GM12878 (cell line): ENCODE measurements around the gene CELF2. TPM values are rescaled to one million over a fixed set of nuclear protein-coding genes. Genes with fewer than 3 reads are reported as not detected.

ENCODE experiments used
- BACH1 ChIP-seq: fragments of 450-650 bp; IDR thresholded peaks from 2 replicates; pipeline ENCODE4 v1.6.1; 2017; ENCODE audit warnings: mild to moderate bottlenecking, borderline replicate concordance
- CREB1 ChIP-seq: IDR thresholded peaks from 2 replicates; pipeline ENCODE4 v1.6.1; 2012; ENCODE audit warnings: low read depth, mild to moderate bottlenecking, inconsistent platforms
- E4F1 ChIP-seq: fragments of 450-650 bp; IDR thresholded peaks from 2 replicates; pipeline ENCODE4 v1.6.1; 2018; ENCODE audit warnings: borderline replicate concordance, mild to moderate bottlenecking; ENCODE audit not compliant: partially characterized antibody
- HDGF ChIP-seq: fragments of 450-650 bp; IDR thresholded peaks from 2 replicates; pipeline ENCODE4 v1.6.1; 2016; ENCODE audit warnings: antibody characterized with exemption
- IRF5 ChIP-seq: fragments of 450-650 bp; IDR thresholded peaks from 2 replicates; pipeline ENCODE4 v1.6.1; 2017; ENCODE audit warnings: borderline replicate concordance
- JUNB ChIP-seq: IDR thresholded peaks from 2 replicates; pipeline ENCODE4 v1.6.1; 2016; ENCODE audit warnings: antibody characterized with exemption, mild to moderate bottlenecking
- NBN ChIP-seq: fragments of 450-650 bp; IDR thresholded peaks from 2 replicates; pipeline ENCODE4 v1.6.1; 2016
- RELA ChIP-seq: fragments of 450-650 bp; IDR thresholded peaks from 2 replicates; pipeline ENCODE4 v1.8.0; 2014; ENCODE audit warnings: borderline replicate concordance; ENCODE audit not compliant: partially characterized antibody
- RUNX3 ChIP-seq: IDR thresholded peaks from 2 replicates; pipeline ENCODE4 v1.6.1; 2012; ENCODE audit warnings: low read length, inconsistent platforms
- SMAD1 ChIP-seq: fragments of 450-650 bp; IDR thresholded peaks from 2 replicates; pipeline ENCODE4 v1.6.1; 2018; ENCODE audit warnings: mild to moderate bottlenecking, low read depth; ENCODE audit not compliant: partially characterized antibody
- SREBF2 ChIP-seq: IDR thresholded peaks from 2 replicates; pipeline ENCODE4 v1.6.1; 2012; ENCODE audit warnings: mild to moderate bottlenecking, low read length
- STAT3 ChIP-seq: IDR thresholded peaks from 2 replicates; pipeline ENCODE4 v1.6.1; 2011; ENCODE audit warnings: low read depth, low read length, improper control_type of control experiment
- TAF1 ChIP-seq: IDR thresholded peaks from 2 replicates; pipeline ENCODE4 v1.6.1; 2011; ENCODE audit warnings: mild to moderate bottlenecking, low read depth, low read length, borderline replicate concordance
- TBL1XR1 ChIP-seq: IDR thresholded peaks from 2 replicates; pipeline ENCODE4 v1.6.1; 2012; ENCODE audit warnings: low read depth, low read length, improper control_type of control experiment
- TCF3 ChIP-seq: IDR thresholded peaks from 2 replicates; pipeline ENCODE4 v1.6.1; 2012; ENCODE audit warnings: low read depth, mild to moderate bottlenecking, low read length, borderline replicate concordance; ENCODE audit not compliant: insufficient read depth
- TCF7 ChIP-seq: IDR thresholded peaks from 2 replicates; pipeline ENCODE4 v1.6.1; 2014; ENCODE audit warnings: antibody characterized with exemption, borderline replicate concordance
- USF1 ChIP-seq: IDR thresholded peaks from 2 replicates; pipeline ENCODE4 v1.6.1; 2011; ENCODE audit warnings: borderline replicate concordance, low read depth, mild to moderate bottlenecking, moderate library complexity, mixed read lengths, low read length; ENCODE audit not compliant: insufficient read depth; ENCODE audit errors: extremely low read length
- YY1 ChIP-seq: IDR thresholded peaks from 2 replicates; pipeline ENCODE4 v1.6.1; 2011; ENCODE audit warnings: low read depth, mild to moderate bottlenecking, low read length
- ZNF274 ChIP-seq: IDR thresholded peaks from one replicate; pipeline ENCODE4 v1.8.0; 2011; ENCODE audit not compliant: insufficient read length, insufficient read depth
- polyA plus RNA-seq, 11 experiments: library from polyadenylated mRNA; depleted of rRNA in 4 of 11; unstranded in 6 of 11; stranded (reverse) in 5 of 11; fragments of >200 nt; fragmentation: Nextera tagmentation in 4 of 11; fragmentation: Illumina TruSeq in 1 of 11; extraction: Ambion mirVana in 4 of 11; extraction: Trizol in 1 of 11; gene quantifications; 1 replicate in 1 of 11; 2 replicates in 10 of 11; pipeline versions ENCODE4 v1.2.1 to v1.2.3, GENCODE V29; 2011 to 2016; ENCODE audit warnings: inconsistent platforms in 2 of 11, missing spikeins in 2 of 11, low read depth in 1 of 11
- total RNA-seq, 4 experiments: library from RNA; depleted of rRNA in 3 of 4; stranded (reverse); fragments of >200 nt in 3 of 4; fragmentation: Illumina TruSeq in 1 of 4; extraction: Trizol in 1 of 4; gene quantifications; 2 replicates each; pipeline versions ENCODE4 v1.2.1 to v1.2.3, GENCODE V29; 2013 to 2021
- TF ChIP-seq, protein P1 (sequence below): fragments of 450-650 bp; IDR thresholded peaks from 2 replicates; pipeline ENCODE4 v1.6.1; 2017; ENCODE audit warnings: mild to moderate bottlenecking, moderate library complexity
- TF ChIP-seq, protein P2 (sequence below): fragments of 450-650 bp; IDR thresholded peaks from 2 replicates; pipeline ENCODE4 v1.6.1; 2017; ENCODE audit warnings: mild to moderate bottlenecking, low read depth, inconsistent platforms; ENCODE audit not compliant: poor library complexity, severe bottlenecking

CELF2 gene
- total and polyA plus RNA-seq, 10 of the 15 experiments (the other 5 are each of a cell fraction or from before 2014, with no cell fraction given) = 20.8 to 129 (median 86.3) TPM

DNA sequence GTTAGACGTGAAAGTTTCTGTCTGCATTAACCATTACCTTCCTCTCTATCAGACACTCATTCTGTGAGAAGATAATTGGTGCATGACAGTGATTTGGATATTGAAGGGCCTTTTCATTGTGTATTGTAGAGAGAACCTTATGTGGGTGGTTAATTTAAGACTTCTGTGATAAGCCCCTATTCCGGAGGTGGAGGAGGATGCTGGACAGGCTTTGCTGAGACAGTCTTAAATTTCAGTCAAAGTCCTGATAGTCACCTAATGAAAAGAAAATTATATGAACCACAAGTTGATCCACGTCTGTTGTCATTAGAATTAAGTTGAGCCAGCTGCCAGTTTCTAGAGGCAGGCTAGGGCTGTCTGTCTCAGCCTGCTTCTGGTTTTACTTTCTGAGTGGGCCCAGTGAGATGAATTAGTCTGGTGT lies 62.9 kb downstream of the CELF2 start (continued):
- no peak for TF ChIP-seq HDGF
- TF ChIP-seq, protein P1, sequence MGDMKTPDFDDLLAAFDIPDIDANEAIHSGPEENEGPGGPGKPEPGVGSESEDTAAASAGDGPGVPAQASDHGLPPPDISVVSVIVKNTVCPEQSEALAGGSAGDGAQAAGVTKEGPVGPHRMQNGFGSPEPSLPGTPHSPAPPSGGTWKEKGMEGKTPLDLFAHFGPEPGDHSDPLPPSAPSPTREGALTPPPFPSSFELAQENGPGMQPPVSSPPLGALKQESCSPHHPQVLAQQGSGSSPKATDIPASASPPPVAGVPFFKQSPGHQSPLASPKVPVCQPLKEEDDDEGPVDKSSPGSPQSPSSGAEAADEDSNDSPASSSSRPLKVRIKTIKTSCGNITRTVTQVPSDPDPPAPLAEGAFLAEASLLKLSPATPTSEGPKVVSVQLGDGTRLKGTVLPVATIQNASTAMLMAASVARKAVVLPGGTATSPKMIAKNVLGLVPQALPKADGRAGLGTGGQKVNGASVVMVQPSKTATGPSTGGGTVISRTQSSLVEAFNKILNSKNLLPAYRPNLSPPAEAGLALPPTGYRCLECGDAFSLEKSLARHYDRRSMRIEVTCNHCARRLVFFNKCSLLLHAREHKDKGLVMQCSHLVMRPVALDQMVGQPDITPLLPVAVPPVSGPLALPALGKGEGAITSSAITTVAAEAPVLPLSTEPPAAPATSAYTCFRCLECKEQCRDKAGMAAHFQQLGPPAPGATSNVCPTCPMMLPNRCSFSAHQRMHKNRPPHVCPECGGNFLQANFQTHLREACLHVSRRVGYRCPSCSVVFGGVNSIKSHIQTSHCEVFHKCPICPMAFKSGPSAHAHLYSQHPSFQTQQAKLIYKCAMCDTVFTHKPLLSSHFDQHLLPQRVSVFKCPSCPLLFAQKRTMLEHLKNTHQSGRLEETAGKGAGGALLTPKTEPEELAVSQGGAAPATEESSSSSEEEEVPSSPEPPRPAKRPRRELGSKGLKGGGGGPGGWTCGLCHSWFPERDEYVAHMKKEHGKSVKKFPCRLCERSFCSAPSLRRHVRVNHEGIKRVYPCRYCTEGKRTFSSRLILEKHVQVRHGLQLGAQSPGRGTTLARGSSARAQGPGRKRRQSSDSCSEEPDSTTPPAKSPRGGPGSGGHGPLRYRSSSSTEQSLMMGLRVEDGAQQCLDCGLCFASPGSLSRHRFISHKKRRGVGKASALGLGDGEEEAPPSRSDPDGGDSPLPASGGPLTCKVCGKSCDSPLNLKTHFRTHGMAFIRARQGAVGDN = no peak
- no peak for TF ChIP-seq USF1
- no peak for TF ChIP-seq RELA
- TF ChIP-seq TCF3 = peak; percentile 80; the same call in 1 of the 2 replicates
- no peak for TF ChIP-seq TCF7
- no peak for TF ChIP-seq YY1
- no peak for TF ChIP-seq SMAD1
- TF ChIP-seq, protein P2, sequence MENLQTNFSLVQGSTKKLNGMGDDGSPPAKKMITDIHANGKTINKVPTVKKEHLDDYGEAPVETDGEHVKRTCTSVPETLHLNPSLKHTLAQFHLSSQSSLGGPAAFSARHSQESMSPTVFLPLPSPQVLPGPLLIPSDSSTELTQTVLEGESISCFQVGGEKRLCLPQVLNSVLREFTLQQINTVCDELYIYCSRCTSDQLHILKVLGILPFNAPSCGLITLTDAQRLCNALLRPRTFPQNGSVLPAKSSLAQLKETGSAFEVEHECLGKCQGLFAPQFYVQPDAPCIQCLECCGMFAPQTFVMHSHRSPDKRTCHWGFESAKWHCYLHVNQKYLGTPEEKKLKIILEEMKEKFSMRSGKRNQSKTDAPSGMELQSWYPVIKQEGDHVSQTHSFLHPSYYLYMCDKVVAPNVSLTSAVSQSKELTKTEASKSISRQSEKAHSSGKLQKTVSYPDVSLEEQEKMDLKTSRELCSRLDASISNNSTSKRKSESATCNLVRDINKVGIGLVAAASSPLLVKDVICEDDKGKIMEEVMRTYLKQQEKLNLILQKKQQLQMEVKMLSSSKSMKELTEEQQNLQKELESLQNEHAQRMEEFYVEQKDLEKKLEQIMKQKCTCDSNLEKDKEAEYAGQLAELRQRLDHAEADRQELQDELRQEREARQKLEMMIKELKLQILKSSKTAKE = no peak
- TF ChIP-seq NBN = no peak
- no peak for TF ChIP-seq SREBF2
- TF ChIP-seq BACH1 = no peak
- TF ChIP-seq ZNF274 = no peak
- TF ChIP-seq JUNB = peak; percentile 60
- TF ChIP-seq TAF1 = no peak
- TF ChIP-seq CREB1 = no peak
- TF ChIP-seq TBL1XR1 = no peak
- TF ChIP-seq STAT3 = no peak
- TF ChIP-seq RUNX3 = peak; percentile 34
- TF ChIP-seq IRF5 = no peak
- no peak for TF ChIP-seq E4F1
